T-helper 9 cell (primary cell): ENCODE measurements around the gene DOCK8.
A peak's percentile ranks its signal among the peaks of the same experiment; 100 is the strongest.
"Not testable (repeated sequence)": the region's sequence is repeated elsewhere in the genome, so short reads cannot be mapped to it uniquely, and the experiment has no call there.

ENCODE experiments used
- DNase-seq: peaks from one replicate; pipeline ENCODE4 v3.0.0-alpha.2; 2020
- total RNA-seq, 2 donors: gene quantifications; one replicate each; lab custom pipeline; 2026; lab: John Stamatoyannopoulos, UW

DOCK8 gene
- 404 to 634 reads per million in 2 donors for total RNA-seq

DNA sequence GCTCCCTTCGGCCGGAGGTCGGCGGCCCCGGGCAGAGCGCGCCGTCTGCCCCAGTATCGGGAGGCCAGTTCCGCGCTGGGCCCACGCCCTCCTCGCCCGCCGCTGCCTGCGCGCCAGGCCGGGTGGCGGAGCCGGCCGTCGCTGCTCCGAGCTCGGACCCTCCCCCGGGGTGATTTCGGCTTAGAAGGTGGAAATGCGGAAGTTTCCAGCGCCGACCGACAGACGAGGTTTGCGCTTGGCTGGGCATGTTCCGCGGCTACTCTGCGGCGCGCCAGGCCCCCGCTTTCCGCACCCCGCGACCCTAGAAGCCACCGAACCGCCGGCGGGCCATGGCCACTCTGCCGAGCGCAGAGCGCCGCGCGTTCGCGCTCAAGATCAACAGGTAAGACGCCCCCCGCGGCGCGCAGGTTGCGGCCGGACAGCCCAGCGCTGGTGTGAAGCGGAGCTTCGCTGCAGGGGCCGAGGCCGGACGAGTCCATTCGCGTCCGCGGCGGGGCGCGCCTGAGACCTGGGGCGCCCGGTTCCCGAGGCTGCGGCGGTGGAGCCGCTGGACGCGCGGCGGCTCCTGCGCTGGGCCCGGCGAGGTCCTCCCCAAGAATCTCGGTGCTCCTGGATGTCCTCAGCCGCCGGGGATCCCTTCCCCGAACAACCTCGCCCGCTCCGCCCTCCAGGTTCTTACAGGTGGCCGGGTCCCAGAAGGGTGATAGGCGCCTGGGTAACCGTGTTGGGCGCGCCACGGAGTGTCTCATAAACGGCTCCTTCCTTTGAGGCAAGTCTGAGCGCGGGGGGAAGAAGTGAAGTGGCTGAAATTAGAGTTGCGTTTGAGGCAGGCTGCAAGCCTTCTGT is at the start of gene DOCK8:
TSS of gene DOCK8 (plus strand) at position 218 of the 846 bp plus-strand sequence. CDS start at position 330, 112 bp downstream.
- DNase-seq, result peak; percentile 45

DNA sequence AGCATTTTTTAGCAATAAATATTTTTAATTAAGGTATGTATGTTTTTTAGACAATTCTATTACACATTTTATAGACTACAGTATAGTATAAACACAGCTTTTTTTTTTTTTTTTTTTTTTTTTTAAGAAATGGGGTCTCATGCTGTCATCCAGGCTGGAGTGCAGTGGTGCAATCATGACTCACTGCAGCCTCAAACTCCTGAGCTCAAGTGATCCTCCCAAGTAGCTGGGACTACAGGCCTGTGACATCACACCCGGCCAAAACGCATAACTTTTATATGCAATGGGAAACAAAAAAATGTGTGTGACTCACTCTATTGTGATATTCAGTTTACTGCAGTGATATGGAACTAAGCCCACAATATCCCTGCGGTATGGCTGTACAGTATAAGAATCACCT is 44.9 kb upstream of the DOCK8 start:
- not testable (repeated sequence) for DNase-seq

DNA sequence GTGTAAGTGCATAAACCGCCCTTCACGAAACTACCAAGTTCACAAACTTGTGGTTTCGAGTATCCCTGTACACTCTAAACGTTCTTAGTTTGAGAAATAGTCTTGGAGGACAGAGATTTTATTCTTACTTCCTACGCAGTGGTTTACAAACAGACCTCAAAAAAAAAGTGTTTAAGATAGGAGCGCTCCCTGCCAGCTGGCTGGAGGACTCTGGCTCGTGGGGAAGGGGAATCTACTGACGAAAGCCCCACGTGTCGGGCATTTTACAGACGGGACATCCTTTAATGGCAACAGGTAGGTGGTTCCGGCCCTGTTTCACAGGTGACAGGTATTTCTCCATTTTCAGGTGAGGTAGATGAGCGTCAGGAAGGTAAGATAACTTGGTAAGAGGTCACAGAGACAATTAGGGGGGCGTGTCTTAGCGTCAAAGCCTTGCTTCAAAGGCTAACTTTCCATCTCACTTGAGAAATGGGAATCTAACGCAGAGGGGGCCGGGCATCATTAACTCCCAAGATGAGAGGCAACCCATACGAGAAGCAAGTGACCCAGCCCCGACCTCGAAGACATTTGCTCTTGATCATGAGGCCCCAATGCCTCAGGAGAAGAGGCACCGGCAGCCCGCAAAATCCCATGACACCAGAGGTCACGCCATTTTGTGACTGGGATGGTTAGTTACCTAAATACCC is 36.4 kb upstream of the DOCK8 start:
- peak; percentile 2 for DNase-seq

DNA sequence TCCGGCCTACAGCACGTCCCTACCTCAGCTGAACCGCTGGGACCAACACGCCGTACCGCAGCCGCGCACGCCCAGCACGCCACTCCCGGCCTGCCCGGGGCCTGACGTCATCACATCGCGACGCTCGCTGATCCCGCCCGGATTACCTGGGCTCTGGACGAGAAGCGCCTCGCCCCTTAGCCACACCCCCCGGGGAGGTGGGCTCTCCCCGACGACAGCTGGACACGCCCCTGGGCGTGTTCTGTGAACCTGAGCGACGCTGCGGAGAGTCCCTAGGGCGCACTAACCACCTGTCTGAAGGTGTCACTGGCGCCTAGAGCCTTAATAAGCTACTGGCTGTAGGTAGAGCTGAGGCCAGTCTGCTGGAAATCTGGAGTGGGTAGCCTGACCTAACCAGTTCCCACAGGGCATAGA is 35.7 kb upstream of the DOCK8 start, which contains the start of gene ZNG1A:
TSS of gene ZNG1A (minus strand) at position 87 of the 414 bp plus-strand sequence. CDS start 87 bp downstream, outside the sequence.
- DNase-seq, result not testable (repeated sequence)

DNA sequence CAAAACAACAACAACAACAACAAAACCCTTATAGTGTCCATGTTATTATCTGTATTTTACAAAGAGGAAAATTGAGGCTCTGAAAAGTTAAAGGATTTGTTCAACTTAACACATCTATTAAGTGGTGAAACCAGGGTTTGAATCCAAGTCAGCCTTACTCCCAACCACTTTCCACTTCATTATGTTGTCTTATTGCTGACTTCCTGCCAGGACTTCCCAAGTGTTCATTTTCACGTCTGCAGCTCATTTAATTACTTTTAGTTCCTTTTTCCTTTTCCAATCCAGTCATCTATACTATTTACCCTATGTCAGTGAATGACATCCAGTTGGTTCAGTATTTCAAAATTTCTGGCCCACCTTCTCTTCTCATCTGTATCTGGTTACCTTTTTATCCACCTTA is 15.1 kb upstream of the DOCK8 start:
- DNase-seq, result not testable (repeated sequence)

DNA sequence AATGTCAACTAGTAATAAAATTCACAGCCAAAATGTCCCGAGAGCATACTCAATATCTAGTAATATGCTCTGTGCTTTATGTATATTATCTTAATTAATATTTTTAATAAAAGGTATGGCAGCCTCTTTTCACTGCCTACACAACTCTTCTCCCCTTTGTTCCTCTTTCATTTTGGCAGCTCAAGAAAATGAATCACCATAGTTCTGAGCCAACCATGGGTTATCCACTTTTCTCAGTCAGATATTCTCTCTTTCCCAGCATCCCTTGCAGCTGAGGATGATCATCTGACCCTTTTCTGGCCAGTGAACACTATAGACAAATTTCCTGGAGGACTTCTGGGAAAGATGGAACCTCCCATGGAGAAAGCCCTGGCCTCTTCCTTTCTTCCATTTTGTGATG is 8.2 kb upstream of the DOCK8 start:
- DNase-seq, result no peak

DNA sequence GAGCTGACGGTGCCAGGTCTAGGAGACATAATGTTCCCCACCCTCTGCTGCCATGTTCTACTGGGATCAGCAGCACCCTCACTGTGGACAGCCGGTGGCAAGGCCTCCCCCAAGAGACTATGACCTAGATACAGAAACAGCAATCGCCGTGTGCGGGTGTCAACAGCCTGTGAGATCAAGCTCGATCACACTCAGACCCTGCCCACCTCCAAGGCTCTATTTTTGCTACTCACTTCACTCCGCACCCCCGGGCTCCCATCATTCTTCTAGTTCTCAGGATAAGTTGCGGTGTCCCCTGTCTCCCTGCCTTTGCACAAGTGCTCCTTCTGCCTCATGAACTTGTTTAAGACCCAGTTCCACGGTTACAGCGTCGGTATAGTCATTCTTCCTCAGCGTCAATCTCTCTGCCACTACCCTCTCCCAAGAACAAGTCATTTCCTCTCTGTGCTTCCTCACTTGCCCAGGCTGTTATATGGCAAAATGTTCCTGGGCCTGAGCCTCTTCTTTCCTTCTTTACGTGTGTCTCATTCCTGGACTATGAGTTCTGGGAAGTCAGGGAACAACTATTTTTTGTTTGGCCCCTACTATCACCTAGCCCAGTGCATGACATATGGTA is 5.4 kb upstream of the DOCK8 start:
- no peak for DNase-seq

DNA sequence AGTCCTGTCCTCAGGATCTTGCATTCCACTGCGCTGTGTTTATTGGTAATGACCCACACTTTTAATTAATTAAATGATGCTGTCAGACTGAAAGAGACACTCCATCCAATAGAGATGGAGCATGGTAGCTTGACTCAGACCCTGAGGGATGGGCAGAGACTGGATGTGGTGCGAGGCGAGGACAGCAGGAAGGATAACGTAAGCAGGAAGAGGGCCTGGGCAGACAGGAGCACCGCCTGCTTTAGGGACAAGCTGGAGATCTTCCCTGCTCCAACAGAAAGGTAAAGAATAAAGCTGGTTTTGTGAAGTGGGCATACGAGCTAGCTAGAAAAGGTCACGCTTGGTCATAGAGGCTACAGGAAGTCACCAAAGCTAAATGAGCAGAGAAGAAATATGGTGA is 3.6 kb upstream of the DOCK8 start:
- DNase-seq, result no peak

DNA sequence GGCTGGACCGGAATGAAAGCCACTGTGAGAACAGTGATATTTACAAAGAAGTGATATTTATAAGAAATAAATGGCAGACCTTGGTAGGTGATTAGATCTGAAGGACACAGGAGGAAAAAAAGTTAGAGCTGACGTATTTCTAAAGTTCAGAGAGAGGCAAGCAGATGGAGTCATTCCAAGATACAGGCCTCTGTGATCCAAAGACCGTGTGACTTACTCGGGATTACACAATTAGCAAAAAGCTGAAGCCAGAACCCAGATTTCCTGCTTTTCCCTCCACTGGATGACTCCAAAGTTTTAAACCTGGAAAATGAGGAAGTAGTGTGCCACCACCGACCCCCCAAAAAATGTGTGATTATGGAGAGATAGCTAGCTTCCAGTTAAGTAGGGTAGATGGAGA is 3.1 kb upstream of the DOCK8 start:
- DNase-seq, result no peak

DNA sequence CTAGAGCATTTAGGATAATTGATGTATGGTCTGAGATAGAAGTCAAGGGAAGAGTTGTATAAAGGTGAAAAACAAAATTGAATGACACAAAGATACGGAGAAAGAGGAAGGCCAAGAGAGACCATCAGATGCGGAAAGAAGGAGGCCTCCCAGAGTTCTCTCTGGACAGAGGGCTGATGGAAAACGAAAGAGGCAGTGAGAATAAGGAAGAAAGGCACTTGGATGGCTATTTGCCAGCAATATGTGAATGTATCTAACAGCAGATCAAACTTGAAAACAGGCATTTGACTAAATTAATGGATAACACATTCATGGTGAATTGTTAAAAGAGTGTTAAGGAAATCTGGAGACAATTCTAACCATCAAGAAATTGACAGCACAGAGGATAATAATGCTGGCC is 2.4 kb upstream of the DOCK8 start:
- no peak for DNase-seq

DNA sequence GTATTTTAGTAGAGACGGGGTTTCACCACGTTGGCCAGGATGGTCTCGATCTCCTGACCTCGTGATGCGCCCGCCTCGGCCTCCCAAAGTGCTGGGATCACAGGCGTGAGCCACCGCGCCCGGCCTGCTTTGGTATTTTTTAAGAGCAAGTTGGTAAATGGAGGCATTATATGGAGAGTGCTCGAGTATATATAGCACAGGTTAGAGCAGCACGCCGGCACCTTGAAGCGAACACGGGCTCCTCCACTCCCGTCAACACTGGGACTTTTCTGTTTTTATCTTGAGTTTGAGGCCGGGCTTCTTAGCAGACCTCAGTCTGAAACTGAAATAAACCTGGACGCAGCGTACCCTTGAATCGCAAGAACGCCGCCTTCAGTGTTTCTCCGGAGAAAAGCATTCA is 764 bp upstream of the DOCK8 start:
- not testable (repeated sequence) for DNase-seq

DNA sequence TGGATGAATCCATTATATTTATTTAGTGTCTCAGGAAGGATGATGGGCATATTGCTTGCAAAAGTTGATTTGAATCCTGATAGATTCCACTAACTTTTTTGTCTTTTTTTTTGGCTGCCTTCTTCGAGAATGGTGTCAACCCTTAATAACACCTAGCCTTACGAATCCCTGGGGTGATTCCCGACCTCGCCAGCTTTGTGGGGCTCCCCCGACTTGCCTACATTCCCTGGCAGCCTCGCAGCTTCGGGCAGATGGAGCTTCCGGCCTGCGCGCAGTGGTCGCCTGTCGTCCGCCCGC is 366 bp upstream of the DOCK8 start:
- DNase-seq, result no peak

DNA sequence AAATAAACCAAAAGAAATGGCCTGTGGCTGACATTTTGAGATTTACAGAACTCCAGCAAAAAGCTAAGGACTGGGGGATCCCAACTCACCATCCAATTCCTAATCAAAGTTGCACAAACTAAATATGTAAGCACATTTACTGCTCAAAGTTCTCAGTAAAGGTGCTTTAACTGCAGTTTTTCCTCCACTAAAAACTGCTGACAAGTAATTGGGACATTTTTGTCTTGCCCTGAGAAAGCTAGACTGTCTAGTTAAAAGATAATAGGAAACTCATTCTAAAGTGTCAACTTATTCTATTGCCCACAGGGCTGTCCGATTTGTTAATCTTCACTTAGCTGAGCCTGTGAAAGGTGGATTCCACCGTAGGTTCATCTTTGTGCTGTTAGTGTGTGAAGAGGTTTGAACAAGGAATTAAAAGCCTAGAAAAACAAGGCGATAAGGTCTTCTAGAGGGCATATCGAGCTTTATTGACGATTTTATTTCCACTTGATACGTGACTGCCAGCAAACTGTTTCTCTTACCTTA is 1.0 kb downstream of the DOCK8 start:
- DNase-seq, result no peak

DNA sequence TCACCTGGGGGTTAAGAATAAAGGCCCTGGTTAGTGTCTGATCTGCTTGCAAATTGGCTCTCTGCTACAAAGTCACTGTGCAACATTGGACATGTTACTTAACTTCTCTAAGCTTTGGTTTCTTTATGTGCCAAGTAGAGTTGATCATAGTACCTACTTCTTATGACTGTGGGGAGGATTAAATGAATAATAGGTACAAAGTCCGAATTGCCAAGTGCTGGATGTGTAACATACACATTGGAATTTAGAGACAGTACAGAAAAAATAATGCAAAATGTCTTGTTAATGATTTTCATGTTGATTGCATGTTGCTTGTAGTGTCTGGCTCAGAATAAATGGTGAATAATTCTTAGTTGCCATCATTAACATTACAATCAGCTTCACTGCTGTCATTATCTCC is 2.2 kb downstream of the DOCK8 start:
- DNase-seq, result no peak

DNA sequence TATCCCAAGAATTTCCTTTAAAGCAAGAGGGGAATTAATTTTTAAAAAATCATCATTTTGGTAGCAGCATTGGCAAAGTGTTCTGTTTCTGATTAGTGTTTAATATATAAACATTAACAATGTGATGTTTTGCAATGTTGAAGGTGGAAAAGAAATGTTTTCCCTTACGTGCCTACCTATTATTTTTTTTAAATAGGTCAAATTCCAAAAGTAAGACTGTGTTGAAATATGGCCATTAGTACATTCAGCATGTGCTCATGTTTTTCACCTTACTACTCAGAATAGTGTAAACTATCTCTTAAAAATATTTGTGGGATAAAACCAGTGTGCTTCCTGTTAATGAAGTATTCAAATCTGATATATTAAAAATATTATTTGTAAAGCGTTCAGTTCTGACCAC is 3.3 kb downstream of the DOCK8 start:
- no peak for DNase-seq

DNA sequence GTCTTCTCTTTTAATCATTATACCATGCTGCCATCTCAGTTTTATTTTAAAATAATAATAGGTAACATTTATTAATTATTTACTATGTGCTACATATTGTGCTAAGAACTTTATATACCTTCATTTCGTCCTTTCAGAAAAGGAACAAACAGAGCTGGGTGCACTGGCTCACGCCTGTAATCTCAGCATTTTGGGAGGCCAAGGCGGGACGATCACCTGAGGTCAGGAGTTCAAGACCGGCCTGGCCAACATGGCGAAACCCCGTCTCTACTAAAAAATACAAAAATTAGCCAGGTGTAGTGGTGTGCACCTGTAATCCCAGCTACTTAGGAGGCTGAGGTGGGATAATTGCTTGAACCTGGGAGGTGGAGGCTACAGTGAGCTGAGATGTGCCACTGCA is 4.4 kb downstream of the DOCK8 start:
- DNase-seq, result not testable (repeated sequence)

DNA sequence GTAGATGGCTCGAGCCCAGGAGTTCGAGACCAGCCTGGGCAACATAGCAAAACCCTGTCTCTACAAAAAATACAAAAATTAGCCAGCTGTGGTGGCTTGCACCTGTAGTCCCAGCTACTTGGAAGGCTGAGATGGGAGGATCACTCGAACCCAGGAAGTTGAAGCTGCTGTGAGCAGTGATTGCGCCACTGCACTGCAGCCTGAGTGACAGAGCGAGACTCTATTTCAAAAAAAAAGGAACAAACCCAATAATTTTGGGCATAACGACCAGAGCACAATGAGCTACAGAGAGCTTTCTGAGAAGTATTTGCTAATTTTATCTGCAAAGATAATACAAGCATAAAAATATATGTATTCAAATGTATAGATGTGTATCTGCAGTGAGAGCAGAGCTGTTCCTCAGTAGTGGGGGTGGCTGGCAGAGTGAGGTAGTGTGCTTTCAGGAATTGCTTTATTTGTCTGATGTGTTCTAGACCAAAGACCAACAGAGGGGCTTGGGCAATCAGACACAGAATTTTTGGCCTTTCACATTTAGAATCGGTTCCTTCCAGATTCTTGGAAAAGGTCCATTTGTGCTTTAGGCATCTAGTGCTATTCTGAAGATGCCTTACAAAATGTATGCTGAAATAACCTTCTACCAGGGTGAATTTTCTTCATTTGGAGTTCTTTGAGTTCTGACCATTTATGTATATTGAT is 5.2 kb downstream of the DOCK8 start:
- no peak for DNase-seq

DNA sequence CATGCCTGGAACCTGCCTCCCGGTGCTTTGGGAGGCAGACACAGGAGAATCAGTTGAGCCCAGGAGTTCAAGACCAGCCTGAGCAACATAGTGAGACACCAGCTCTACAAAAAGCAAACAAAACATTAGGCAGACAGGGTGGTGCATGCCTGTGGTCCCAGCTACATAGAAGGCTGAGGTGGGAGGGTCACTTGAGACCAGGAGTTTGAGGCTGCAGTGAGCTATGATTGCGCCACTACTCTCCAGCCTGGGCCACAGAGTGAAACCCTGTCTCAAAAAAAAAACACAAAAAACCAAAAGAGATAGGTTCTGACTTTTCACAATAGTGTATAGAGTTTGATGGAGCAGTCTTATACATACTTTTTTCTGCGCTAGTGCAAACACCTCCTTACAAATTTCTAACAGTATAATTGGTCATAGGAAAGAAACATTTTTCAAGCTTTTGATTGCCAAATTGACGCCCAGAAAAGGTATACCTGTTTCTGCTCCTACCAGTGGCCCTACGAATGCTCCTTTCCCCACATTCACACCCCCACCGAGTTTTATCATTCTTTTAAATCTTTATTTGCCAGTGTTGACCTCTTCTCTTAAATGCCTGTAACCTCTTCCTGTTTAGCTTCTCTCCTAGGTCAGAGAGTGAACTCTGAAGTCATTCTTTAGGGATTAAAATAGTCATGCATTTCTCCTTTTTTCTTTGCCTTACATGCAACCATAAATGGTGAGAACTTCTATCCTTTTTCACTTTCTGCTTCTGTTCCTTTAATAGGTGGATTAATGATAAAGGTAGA is 7.5 kb downstream of the DOCK8 start:
- DNase-seq, result no peak

DNA sequence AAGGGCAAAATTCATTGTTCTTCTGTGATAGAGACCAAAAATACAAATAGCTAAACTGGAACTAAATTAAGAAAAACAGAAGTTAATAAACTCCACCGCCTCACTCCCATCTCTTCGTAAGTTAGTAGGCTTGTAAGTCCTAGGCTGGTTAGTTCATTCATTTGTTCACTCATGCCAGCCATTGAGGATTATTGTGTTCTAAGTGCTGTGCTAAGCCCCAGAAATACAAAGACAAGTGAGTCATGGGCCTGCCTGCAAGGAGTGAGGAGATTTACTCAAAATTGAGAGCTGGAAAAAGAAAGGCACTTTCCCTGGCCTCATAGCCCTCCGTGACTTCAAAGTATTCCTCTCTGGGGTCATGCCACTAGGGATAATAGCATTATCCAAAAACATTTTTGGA is 8.5 kb downstream of the DOCK8 start:
- DNase-seq, result no peak

DNA sequence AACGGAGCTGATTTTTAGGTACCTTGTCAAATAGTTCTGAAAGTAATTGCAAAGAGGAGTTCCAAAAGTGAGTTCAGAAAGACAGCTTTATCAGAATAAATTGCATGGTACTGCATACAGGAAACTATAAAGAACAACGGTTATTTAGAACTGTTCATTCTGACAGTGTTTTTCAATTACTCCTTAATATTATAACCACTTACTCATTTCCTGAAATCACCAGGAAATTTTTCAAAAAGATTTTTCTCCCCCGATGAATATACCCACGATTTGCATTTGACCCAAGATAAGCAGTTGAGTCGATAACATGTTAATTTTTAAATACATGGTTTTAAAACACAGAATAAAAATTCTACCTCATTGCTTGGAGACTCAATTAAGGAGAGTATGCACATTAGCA is 9.4 kb downstream of the DOCK8 start:
- no peak for DNase-seq

DNA sequence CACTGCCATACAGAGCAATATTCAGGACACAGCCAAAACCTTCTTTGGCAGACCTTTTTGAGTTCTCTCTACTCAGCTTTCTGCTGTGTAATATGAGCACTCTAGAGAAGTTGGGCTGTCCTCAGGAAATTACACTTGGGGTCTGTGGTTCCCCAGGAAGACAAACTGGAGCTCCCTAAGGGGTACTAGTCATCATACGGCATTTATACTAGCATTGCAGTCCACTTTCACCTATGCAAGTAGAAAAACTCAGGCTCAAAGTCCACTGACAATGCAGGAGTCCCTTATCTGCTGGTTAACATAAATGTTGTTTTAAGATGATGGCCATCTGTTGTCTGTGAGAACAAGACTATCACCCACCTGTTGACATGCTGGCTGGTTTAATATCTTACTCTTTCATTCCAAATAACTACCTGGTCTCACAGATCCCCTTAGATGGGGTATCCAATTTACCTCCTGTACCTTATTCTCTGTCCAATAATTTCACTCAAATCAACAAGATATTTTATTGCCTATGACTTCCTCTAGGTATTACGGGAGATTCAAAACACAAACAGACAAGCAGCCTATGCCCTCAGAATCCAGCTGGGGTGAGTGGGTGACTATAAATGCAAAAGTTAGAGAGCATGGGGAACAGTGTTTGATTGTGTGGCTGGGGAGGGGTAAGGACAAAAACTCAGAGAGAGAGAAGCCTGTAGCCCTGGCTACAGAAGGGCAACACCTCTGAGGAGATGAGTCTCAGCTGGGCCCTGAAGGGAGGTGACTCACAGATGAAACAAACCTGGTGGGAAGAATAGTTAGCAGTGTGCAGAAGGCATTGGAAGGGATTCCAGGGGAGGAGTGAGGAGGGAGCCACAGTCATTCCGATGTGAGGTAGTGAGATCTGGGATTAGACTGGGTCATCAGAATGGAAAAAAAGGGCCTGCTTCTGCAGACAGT is 10.2 kb downstream of the DOCK8 start:
- no peak for DNase-seq
